GM21447 (cell line): Measurements from ENCODE around the gene STX11.
"Not testable (repeated sequence)": the region's sequence is repeated elsewhere in the genome, so short reads cannot be mapped to it uniquely, and the experiment has no call there.

Experiments used
- ATAC-seq: cut with Tn5 transposase; IDR thresholded peaks from one replicate; pipeline ENCODE4 v1.9.1; 2021; ENCODE audit not compliant: unreplicated experiment

The STX11 gene

GRCh38 chr6:144149894-144150709, at the start of gene STX11:
Gene STX11 (plus strand): TSS chr6:144150517. CDS start chr6:144186628, 36,111 bp downstream.
- peak; percentile 50 for ATAC-seq

- ATAC-seq: no peak
Measured at GRCh38 chr6:144103026-144103563, 47.2 kb upstream of the STX11 start.

GRCh38 chr6:144104488-144104887, 45.8 kb upstream of the STX11 start:
- no peak for ATAC-seq

- ATAC-seq: peak; percentile 91
Measured at GRCh38 chr6:144104898-144105487, 45.3 kb upstream of the STX11 start.

- no peak for ATAC-seq
Measured at GRCh38 chr6:144106206-144106605, 44.1 kb upstream of the STX11 start.

- ATAC-seq: no peak
Measured at GRCh38 chr6:144110210-144110609, 40.1 kb upstream of the STX11 start.

GRCh38 chr6:144113366-144113765, 37.0 kb upstream of the STX11 start:
- no peak for ATAC-seq

GRCh38 chr6:144115219-144115618, 35.1 kb upstream of the STX11 start:
- ATAC-seq: no peak

GRCh38 chr6:144119376-144119775, 30.9 kb upstream of the STX11 start:
- no peak for ATAC-seq

- ATAC-seq: no peak
Measured at GRCh38 chr6:144122861-144123260, 27.5 kb upstream of the STX11 start.

- no peak for ATAC-seq
Measured at GRCh38 chr6:144123421-144123820, 26.9 kb upstream of the STX11 start.

GRCh38 chr6:144123836-144124235, 26.5 kb upstream of the STX11 start:
- ATAC-seq: no peak

- no peak for ATAC-seq
Measured at GRCh38 chr6:144127097-144127496, 23.2 kb upstream of the STX11 start.

- no peak for ATAC-seq
Measured at GRCh38 chr6:144129469-144129868, 20.8 kb upstream of the STX11 start.

- ATAC-seq: no peak
Measured at GRCh38 chr6:144131248-144131709, 19.0 kb upstream of the STX11 start.

- not testable (repeated sequence) for ATAC-seq
Measured at GRCh38 chr6:144132167-144132690, 18.1 kb upstream of the STX11 start.

GRCh38 chr6:144133225-144133821, 17.0 kb upstream of the STX11 start:
- ATAC-seq: no peak

- ATAC-seq: no peak
Measured at GRCh38 chr6:144134176-144134575, 16.1 kb upstream of the STX11 start.

- no peak for ATAC-seq
Measured at GRCh38 chr6:144134737-144135136, 15.6 kb upstream of the STX11 start.

- ATAC-seq: no peak
Measured at GRCh38 chr6:144138542-144138941, 11.8 kb upstream of the STX11 start.

GRCh38 chr6:144139817-144140216, 10.5 kb upstream of the STX11 start:
- ATAC-seq: no peak
